NCI-H1048 (cell line): Measurements from ENCODE around the gene LIX1.

Source experiments
- DNase-seq: peaks from one replicate; lab custom pipeline; 2025; lab: John Stamatoyannopoulos, UW

The LIX1 gene

DNA sequence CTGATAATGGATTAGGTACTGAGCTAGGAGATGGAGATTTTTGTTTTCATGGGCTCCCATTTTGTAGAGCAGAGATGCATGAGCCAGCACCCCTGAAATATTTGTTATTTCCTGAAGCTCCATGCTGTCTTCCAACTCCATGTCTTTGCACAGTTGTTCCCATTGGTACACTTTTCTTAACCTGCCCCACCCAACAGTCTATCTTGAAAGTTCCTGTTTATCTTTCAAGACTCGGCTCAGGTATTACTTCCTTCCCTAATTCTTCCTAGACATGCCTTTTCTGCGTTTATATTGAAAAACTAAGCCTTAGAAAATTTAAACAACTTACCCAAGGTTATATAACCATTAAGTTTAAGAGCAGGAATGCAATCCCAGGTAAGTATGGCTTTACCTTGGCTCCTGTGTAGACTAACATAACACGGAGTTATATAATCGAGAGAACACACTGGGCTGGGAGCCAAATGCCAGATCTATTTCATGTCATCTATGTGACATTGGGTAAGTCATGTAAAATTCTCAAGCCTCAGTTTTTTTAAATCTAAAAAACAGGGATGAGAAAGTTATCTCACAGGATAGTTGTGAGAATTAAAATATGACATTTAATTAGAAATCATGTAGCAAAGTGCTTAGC is 67.4 kb downstream of the LIX1 start:
- DNase-seq: no peak

DNA sequence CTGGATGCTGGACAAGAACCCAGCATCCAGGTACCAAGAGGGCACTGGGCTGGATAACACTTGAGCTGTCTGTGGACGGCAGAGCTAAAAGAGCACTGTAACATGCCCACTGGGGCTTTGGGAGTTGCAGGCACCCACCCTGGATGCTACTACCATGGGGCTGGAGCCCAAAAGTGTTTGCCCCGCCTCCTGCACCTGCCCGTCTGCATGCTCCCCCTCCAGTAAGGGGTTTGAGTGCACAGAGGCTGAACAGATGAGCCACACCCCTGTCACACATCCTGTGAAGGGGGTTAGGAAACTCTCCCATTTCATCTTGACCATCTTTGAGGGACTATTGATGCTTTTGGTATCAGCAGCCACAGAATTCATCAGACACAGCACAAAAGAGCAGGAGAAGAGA is 69.0 kb downstream of the LIX1 start:
- no peak for DNase-seq

DNA sequence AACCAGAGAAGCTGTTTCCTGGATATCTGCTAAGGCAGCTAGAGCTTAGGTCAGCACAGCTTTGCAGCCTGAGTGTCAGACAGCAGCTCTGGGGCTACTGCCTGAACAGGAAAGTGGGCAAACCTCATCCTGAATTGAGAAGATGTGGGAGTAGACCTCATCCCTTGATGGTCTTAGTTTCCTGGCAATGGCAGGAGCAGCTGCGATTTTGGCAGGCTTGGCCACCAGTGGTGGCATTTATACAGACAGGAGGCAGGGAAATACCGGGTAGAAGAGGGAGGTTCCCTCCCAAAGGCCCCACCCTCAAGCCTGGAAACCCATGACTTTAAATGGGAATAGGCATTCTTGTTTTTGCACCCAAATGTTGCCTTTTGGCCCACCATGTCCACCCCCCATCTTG is 69.7 kb downstream of the LIX1 start:
- DNase-seq: no peak

DNA sequence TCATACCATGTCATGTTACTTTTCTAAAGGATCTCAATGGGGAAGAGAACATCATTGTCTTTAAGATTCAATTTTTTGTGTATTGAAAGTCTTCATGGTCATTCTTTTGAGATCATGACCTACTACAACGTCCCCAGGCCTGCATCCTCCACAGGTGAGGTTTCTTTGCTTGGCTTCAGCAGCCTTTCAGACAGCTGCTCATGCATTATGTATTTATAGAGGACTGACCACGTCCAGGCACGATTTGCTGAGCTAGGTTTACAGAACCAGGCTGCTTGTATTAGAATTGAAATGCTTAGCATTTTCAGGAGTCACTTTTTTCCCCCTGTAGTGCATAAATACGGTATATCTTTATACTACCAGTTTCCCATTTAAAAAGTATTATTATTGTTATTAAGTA is 70.4 kb downstream of the LIX1 start:
- no peak for DNase-seq

DNA sequence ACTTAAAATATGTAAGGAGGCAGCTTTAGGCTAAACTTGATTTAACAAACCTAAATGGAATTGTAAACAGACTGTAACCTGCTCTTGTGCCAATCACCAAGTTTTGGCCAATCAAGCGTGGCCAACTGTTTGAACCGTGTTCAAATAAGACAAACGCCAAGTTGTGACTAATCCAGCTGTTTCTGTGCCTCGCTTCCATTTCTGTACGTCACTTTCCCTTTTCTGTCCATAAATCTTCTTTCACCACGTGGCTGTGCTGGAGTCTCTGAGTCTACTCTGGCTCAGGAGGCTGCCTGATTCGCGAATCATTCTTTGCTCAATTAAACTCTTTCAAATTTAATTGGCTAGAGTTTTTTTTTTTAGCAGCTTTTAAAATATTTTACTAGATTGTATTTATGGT is 71.3 kb downstream of the LIX1 start:
- no peak for DNase-seq

DNA sequence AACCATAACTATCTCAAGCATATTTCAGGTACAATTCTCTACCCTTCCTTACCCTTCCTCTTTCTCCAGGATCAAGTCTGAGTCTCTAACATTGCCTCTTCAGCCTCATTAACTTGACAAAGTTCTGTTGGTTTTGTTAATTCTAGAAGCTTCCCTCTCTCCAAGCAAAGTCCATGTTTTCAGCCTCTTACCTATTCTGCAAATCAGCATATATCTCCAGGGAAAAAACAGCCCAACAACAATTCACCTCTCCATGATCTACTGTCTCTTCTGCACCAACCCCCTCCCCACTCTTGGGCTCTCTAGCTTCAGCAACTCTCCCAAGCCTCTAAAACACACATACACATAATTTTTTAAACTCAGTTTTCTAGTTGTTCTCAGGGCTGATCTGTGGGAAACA is 72.2 kb downstream of the LIX1 start:
- no peak for DNase-seq

DNA sequence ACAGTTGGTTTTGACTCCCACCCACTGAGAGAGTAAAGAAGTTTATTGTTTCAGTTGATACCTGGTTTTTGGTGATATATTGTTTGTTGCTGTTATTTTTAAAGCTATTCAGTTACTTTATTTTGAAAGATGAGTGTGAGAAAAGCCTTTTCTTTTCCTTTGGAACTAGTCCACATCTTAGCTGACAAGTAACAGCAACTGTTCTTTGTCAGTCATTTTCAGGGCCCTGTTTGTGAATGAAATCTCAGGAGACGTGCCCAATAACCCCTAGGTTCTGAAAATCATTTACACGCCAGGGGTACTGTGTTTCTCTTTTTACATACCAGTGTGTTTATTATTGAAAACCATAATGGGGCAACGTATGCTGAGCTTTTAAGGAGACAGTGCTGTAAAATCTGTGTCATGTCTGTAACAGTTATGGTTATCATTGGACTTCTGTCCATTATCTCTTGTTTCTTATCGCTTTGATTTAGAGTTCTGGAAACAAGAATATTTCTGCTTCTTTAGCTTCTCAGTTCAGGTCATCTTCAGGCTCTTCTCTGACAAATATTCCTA is 75.0 kb downstream of the LIX1 start:
- no peak for DNase-seq

DNA sequence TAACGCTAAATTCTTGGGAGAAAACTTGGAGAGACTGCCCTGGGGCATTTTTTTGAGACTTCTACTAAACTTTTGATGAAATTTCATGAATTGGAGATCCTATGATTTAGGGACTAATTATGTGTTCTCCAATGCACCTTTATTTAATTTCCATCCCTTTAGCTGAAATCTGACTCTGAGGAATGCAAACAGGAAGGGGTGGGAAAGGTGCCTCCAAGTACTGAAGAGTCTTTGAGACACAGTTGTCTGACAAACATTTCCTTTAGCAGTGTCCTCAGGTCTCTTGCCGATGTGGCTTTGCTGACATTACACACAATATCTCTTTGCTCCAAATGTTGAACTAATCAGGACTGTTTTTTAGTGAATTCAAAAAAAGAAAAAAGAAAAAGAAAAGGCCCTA is 76.9 kb downstream of the LIX1 start:
- DNase-seq: no peak

DNA sequence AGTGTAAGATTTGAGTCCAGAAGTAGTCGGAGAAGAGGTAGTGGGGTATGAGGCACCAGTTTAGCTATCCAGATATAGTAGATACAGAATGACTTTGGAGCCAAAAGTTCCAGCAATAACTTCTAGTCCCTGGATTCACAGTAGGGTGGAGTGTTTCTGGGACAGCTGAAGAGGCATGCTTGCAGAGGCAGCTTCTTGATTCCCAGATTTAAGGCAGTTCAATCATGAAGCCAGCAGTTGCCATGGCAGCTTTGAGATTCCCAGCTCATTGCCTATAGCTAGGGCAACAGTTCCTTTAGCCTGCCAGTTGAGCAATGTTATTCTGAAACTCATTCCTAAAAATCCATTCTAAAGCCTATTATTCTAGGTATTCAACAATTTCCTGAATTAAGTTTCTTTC is 79.2 kb downstream of the LIX1 start:
- DNase-seq: no peak

DNA sequence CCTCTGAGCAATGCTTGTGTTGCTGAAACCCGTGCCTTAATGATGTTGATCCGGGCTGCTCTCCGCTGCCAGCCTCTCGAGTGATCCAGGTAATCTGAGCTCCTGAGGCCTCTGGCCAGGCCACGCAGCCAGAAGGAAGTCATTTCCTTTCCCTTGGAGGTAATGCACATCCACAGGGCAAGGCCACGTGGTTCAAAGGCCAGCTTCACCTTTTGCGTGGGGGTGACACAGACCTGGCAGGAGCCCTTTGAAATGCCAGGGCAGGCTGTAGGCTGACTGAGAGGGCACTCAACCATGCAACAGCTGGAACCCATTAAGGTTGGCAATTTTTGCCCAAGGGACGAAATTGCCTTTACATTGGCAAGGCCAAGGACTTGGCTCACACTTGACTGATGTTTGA is 80.4 kb downstream of the LIX1 start:
- no peak for DNase-seq

DNA sequence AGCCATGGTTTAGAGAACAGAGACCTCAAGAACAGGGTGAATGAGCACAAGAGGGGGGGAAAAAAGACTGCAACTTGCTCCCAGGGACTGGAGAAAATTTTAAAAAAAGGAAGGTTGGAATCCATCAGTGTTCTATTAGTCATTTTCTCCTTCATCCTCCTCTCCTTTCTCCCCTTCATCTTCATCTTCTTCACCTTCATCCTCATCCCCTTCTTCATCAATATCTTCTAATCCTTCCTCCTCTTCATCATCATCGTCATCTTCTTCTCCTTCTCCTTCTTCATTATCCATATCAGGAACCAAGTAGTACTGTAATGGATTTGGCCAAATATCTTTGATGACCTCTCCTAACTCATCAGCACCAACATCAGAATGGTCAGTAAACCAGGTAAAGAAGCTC is 86.1 kb downstream of the LIX1 start:
- no peak for DNase-seq

DNA sequence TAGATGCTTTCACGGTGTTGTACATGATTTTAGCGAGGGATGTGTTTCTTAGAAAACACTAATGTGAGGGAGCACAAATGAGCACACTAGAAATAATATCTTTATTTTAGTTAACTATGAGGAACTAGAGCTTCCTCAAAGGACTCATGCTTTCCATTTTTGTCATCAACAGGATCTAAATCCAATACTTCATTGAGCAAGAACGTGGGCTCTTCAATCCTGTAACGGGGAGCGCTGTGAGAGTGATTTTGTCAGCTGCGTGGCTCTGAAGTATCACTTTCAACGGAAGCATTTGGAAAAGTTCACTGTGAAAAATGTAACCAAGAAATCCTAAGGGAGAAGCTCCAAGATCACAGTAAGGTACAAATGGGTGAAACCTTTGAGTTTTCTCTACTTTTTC is 93.2 kb downstream of the LIX1 start:
- DNase-seq: no peak

DNA sequence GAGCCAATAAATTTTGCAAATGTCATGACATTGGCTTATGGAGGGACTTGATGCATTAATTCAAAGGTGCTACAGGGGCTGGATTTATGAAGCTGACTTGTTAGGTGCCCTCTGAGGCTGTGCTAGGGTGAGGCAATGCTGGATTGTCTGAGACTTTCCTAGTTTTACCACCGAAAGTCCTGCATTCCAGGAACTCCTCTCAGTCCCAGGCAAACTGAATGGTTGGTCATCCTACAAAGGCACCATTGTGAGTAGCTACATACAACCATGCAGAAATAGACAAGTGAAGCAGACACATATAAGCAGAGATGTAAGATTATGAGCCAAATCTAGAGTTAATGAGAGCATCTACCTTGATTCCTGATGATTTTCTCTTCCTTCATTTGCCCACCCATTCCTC is 95.3 kb downstream of the LIX1 start:
- DNase-seq: no peak

DNA sequence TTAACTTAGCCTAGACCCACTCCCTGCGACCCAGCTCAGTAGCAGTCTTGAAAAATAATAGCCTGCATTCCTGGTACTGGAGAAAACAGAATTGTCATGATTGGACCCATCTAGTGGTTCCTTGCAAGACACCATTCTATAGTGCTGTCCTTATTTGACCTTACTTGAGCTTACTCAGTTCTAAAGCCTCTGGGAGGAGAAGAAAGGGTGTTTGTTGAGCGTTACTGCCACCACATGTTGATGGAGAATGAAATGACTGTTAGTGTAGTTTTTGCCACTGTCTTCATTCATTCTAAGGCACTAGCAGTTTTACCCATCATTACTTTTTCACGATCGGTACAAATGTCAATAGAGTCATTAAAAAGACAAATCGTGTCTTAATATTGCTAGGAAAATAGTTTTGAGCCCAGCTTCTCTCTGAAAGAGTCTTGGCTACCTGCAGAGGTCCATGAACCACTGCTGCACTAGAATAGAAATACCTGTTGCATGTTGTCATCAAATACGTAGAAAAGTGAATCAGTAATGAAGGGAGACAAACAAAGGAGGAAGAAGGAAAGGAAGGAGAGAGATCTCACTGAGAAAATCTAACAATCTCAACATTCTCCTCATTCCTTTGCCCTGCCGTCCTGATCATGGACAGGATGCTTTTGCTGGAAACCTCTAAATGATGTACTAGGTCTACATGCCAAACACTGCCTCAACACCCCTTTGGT is 96.0 kb downstream of the LIX1 start:
- no peak for DNase-seq

DNA sequence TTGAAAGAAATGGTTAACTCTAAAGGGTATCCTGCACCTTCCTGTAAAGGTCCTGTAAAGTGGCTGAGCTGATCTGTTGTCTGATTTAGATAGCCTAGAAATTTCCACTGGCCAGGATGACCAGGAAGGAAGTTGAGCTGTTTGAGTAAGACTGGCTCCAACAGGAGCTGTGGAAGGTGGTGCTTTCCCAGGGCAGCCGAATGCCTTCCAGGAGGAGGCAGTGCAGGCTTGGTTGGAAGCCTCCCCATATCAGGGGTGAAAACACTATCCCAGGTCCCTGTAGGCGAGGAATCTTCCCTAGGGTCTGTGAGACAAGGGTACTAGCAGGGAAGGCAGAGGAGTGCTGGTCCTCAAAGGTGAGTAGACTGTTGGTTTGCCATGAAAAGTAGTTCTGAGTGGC is 98.4 kb downstream of the LIX1 start:
- no peak for DNase-seq

DNA sequence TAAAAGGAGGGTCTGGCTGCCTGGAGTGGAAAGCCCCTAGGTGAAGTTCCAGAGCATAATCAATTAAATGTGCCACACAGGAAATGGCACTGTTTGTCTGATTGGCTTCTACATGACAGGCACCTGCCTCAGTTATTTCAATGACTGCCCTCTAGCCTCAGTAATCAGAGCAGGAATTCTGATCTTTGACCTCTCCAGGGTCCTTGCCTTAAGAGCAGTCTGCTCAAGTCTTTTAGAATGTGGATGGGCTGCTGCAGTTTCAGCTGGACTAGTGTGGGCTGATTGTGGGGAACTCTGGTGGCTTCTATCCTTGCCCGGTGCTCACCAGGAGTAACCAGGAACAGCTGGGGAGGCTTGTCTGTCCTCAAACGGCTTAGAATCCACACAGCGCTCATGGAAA is 98.9 kb downstream of the LIX1 start:
- DNase-seq: no peak

DNA sequence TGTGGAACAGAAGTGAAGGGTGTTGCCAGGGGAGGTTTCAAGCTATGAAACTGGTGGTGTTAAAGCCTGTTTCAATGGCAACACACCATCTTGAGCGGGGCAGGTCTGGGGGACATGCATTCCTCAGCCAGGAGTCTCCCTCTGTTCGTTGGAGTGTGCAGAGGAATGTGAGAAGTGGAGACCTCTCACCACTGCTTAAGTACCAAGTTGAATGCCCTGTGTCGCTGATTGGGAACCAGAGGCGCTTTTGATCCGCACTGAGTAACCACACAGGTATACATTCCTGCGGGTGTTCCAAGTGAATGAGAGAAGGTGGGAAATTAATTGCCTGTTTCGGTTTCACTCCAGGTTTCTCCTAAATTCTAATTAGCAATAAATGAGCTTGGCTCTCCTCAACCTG is 99.4 kb downstream of the LIX1 start:
- no peak for DNase-seq
